Mesenchymal stem cell (in vitro differentiated cells and primary cell): ENCODE measurements around the gene RIT1.
A peak's percentile ranks its signal among the peaks of the same experiment; 100 is the strongest.

Experiments used
- DNase-seq: peaks from one replicate; pipeline ENCODE4 v3.0.0-alpha.2; 2013
- H2AFZ ChIP-seq: one replicate; pipeline ENCODE4 v1.6.1; 2013; ENCODE audit warnings: low read depth, mild to moderate bottlenecking, control low read depth, inconsistent platforms, low read length, moderate library complexity
- H2AK5ac ChIP-seq: 2 replicates; pipeline ENCODE4 v1.6.1; 2013; ENCODE audit warnings: low read length, moderate library complexity, mild to moderate bottlenecking, inconsistent platforms; ENCODE audit not compliant: severe bottlenecking
- H2BK120ac ChIP-seq: one replicate; pipeline ENCODE4 v1.6.1; 2013; ENCODE audit warnings: low read depth, mild to moderate bottlenecking, inconsistent platforms, low read length, moderate library complexity
- H2BK12ac ChIP-seq, 2 experiments: one replicate each; pipeline ENCODE4 v1.6.1; 2013; ENCODE audit warnings: inconsistent platforms in 2 of 2, low read length in 2 of 2, mild to moderate bottlenecking in 2 of 2, moderate library complexity in 2 of 2, control low read depth in 1 of 2
- H2BK15ac ChIP-seq: one replicate; pipeline ENCODE4 v1.6.1; 2013; ENCODE audit warnings: mild to moderate bottlenecking, low read depth, inconsistent platforms; ENCODE audit not compliant: poor library complexity, severe bottlenecking
- H2BK5ac ChIP-seq: 2 replicates; pipeline ENCODE4 v1.6.1; 2013; ENCODE audit warnings: low read depth, mild to moderate bottlenecking, low read length, control low read depth, inconsistent platforms; ENCODE audit not compliant: poor library complexity, severe bottlenecking
- H3K14ac ChIP-seq, 2 experiments: one replicate each; pipeline ENCODE4 v1.6.1; 2013; ENCODE audit warnings: inconsistent platforms in 2 of 2, low read length in 2 of 2, control low read depth in 1 of 2, mild to moderate bottlenecking in 1 of 2, moderate library complexity in 1 of 2
- H3K18ac ChIP-seq, 2 experiments: one replicate each; pipeline ENCODE4 v1.6.1; 2013; ENCODE audit warnings: inconsistent platforms in 2 of 2, low read length in 2 of 2, control low read depth in 1 of 2, low read depth in 1 of 2, mild to moderate bottlenecking in 1 of 2
- H3K23ac ChIP-seq, 2 experiments: one replicate each; pipeline ENCODE4 v1.6.1; 2013; ENCODE audit warnings: inconsistent platforms in 2 of 2, low read length in 2 of 2, mild to moderate bottlenecking in 2 of 2, moderate library complexity in 2 of 2, control low read depth in 1 of 2
- H3K27ac ChIP-seq: 2 replicates; pipeline ENCODE4 v1.5.1; 2013; ENCODE audit warnings: mild to moderate bottlenecking, moderate library complexity, low read length, control low read depth, inconsistent platforms; ENCODE audit not compliant: poor library complexity, severe bottlenecking
- H3K27me3 ChIP-seq, 2 experiments: 2 replicates each; pipeline versions ENCODE4 v1.6.1 to v1.7.0; 2013; ENCODE audit warnings: low read length in 2 of 2, mild to moderate bottlenecking in 2 of 2, moderate library complexity in 2 of 2, control low read depth in 1 of 2, inconsistent platforms in 1 of 2; ENCODE audit not compliant: control insufficient read depth in 1 of 2, insufficient read depth in 1 of 2
- H3K36me3 ChIP-seq, 2 experiments: 2 replicates each; pipeline versions ENCODE4 v1.6.1 to v1.7.0; 2013; ENCODE audit warnings: low read length in 2 of 2, control low read depth in 1 of 2, inconsistent platforms in 1 of 2, low read depth in 1 of 2, mild to moderate bottlenecking in 1 of 2; ENCODE audit not compliant: insufficient read depth in 2 of 2, control insufficient read depth in 1 of 2
- H3K4ac ChIP-seq, 2 experiments: one replicate each; pipeline ENCODE4 v1.6.1; 2013; ENCODE audit warnings: inconsistent platforms in 2 of 2, low read length in 2 of 2, mild to moderate bottlenecking in 2 of 2, moderate library complexity in 2 of 2, control low read depth in 1 of 2, low read depth in 1 of 2
- H3K4me1 ChIP-seq: 2 replicates; pipeline ENCODE4 v1.6.1; 2013; ENCODE audit warnings: low read depth, low read length, control low read depth; ENCODE audit not compliant: control insufficient read depth, insufficient read depth
- H3K4me2 ChIP-seq: 2 replicates; pipeline ENCODE4 v1.6.1; 2013; ENCODE audit warnings: low read length, mild to moderate bottlenecking, inconsistent platforms; ENCODE audit not compliant: poor library complexity, severe bottlenecking
- H3K4me3 ChIP-seq, 2 experiments: 2 replicates each; pipeline versions ENCODE4 v1.5.1 to v1.7.0; 2013; ENCODE audit warnings: low read length in 2 of 2, mild to moderate bottlenecking in 2 of 2, control low read depth in 1 of 2, low read depth in 1 of 2; ENCODE audit not compliant: insufficient read depth in 1 of 2
- H3K79me1 ChIP-seq: replicated peaks from 2 replicates; pipeline ENCODE4 v1.6.1; 2013; ENCODE audit warnings: mild to moderate bottlenecking, control low read depth, low read length, inconsistent platforms; ENCODE audit not compliant: poor library complexity, severe bottlenecking
- H3K9ac ChIP-seq: 2 replicates; pipeline ENCODE4 v1.7.0; 2013; ENCODE audit warnings: mild to moderate bottlenecking, low read length, moderate library complexity
- H3K9me3 ChIP-seq: 2 replicates; pipeline ENCODE4 v1.7.0; 2013; ENCODE audit warnings: mild to moderate bottlenecking, low read length; ENCODE audit not compliant: control insufficient read depth
- H4K8ac ChIP-seq: one replicate; pipeline ENCODE4 v1.6.1; 2013; ENCODE audit warnings: inconsistent platforms, mild to moderate bottlenecking, low read length, moderate library complexity
- H4K91ac ChIP-seq: one replicate; pipeline ENCODE4 v1.6.1; 2013; ENCODE audit warnings: mild to moderate bottlenecking, low read length, inconsistent platforms
- WGBS: methylation state at CpG from one replicate; pipeline ENCODE4 v1.1.7; 2013; ENCODE audit warnings: mixed read lengths; 5-methylcytosine and 5-hydroxymethylcytosine counted together

Gene RIT1

DNA sequence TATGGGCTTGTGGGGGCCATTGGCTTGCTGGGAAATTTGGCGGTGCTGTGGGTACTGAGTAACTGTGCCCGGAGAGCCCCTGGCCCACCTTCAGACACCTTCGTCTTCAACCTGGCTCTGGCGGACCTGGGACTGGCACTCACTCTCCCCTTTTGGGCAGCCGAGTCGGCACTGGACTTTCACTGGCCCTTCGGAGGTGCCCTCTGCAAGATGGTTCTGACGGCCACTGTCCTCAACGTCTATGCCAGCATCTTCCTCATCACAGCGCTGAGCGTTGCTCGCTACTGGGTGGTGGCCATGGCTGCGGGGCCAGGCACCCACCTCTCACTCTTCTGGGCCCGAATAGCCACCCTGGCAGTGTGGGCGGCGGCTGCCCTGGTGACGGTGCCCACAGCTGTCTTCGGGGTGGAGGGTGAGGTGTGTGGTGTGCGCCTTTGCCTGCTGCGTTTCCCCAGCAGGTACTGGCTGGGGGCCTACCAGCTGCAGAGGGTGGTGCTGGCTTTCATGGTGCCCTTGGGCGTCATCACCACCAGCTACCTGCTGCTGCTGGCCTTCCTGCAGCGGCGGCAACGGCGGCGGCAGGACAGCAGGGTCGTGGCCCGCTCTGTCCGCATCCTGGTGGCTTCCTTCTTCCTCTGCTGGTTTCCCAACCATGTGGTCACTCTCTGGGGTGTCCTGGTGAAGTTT, 30.8 kb upstream of the RIT1 start:
- H2BK120ac ChIP-seq, result no peak overlapping the region
- H4K91ac ChIP-seq, result peak overlapping the region; percentile 78
- peak overlapping the region in 1 of 2 experiments; percentile 52 for H2BK12ac ChIP-seq
- no peaks in the 10 kb centered on the region for H3K9me3 ChIP-seq
- no peak overlapping the region for H3K23ac ChIP-seq
- H3K9ac ChIP-seq, result no peak overlapping the region
- H3K4me1 ChIP-seq, result peaks cover 19% of the 10 kb centered on the region
- H3K79me1 ChIP-seq, result no peaks in the 10 kb centered on the region
- H3K18ac ChIP-seq, result peak overlapping the region; percentile 23 to 68
- no peaks in the 10 kb centered on the region for H3K27me3 ChIP-seq
- H3K36me3 ChIP-seq, result peaks cover 19 to 20% of the 10 kb centered on the region in 2 experiments
- WGBS, result 94% methylated on average over 29 of the region's 29 CpGs
- no peak overlapping the region for H3K14ac ChIP-seq
- peak overlapping the region; percentile 88 for H4K8ac ChIP-seq
- H3K4me3 ChIP-seq, result no peak overlapping the region
- H2BK5ac ChIP-seq, result no peak overlapping the region
- H2AFZ ChIP-seq, result no peak overlapping the region
- peak overlapping the region; percentile 54 for H2BK15ac ChIP-seq
- DNase-seq, result no peak
- no peak overlapping the region for H2AK5ac ChIP-seq
- peak overlapping the region in 1 of 2 experiments; percentile 7 for H3K4ac ChIP-seq
- no peak overlapping the region for H3K27ac ChIP-seq
- H3K4me2 ChIP-seq, result no peak overlapping the region

DNA sequence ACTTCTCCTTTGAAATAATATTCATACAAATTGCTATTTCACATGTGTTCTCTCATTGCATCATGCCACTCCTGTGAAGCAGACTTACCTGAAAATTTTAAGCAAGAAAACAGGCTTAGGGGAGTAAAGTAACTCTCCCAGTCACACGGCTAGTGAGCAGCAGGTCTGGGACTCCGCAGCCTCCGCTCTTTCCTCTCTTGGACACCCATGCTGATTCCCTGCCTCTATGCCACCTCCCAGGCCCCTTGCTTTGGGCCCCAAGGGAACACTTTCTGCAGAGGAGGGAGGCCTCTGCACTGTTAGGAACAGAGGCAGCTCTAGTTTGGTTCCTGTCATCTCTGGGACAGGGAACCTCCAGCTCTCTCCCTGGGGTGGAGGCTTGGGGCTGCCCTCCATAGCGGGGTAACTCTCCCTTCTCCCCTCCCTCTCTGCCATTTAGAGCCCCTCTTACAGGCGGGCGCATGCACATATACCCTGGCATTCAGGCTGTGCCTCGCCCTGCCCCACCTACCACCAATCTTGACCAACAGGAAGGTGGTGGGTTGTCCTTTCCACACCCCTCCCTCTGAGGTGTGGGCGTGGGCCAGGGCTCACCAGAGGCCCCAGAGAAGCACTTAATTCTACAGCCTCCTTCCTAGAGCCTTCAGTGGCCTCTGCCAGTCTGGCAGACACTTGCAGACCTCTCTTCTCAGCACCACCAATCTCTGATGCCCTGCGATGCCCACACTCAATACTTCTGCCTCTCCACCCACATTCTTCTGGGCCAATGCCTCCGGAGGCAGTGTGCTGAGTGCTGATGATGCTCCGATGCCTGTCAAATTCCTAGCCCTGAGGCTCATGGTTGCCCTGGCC, 30.1 kb upstream of the RIT1 start, which contains the start of gene RXFP4:
Gene RXFP4 (plus strand): TSS at position 646 of the 852 bp plus-strand sequence. CDS start 72 bp downstream, at position 718.
- Histone ChIP-seq H3K23ac (no peak within 1 kb of the TSS), H3K14ac (peak within 1 kb of the TSS in 1 of 2 experiments; percentile 9), H3K18ac (peak within 1 kb of the TSS; percentile 58 to 68), H2BK15ac (peak within 1 kb of the TSS; percentile 65), H4K8ac (peak within 1 kb of the TSS; percentile 88), H2BK5ac (no peak within 1 kb of the TSS), H3K79me1 (no peaks in the 10 kb centered on the region), H3K27ac (peak within 1 kb of the TSS; percentile 57), H2AFZ (peak within 1 kb of the TSS; percentile 46), H3K4me2 (no peak within 1 kb of the TSS), H4K91ac (peak within 1 kb of the TSS; percentile 82), H3K27me3 (no peaks in the 10 kb centered on the region), H3K4me1 (peaks cover 18% of the 10 kb centered on the region), H3K9ac (no peak within 1 kb of the TSS), H3K4me3 (no peak within 1 kb of the TSS), H3K4ac (peak within 1 kb of the TSS; percentile 7 to 65), H3K9me3 (no peaks in the 10 kb centered on the region), H2BK12ac (peak within 1 kb of the TSS; percentile 16 to 52), H3K36me3 (peaks cover 11 to 14% of the 10 kb centered on the region in 2 experiments), H2BK120ac (peak within 1 kb of the TSS; percentile 40), H2AK5ac (no peak within 1 kb of the TSS)
- 82% methylated on average over 11 of the region's 11 CpGs for WGBS
- DNase-seq, result no peak

DNA sequence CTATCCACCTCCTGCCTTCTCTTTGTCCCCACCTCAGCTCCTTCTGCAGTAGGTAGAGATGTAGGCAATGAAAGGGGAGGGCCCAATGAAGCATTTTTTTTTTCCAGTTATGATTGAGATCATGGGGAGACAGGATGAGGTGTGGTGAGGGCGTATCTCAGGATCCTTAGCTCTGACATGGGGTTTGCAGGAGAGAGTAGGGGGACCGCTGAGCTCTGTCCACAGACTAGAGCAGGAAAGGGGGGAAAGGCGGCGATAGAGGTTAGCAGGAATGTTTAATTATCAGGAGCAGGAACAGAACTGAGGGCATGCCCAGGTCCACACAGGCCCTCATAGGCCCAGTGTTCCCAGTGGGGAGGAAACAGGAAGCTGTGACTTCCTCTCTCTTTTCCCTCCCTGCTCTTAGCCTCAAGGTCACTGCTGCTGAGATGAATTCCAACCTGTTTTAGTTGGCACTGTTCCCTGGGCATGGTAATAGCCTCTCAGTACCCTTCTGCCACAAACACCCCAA, 29.4 kb upstream of the RIT1 start:
- Histone ChIP-seq H3K4me3 (no peak overlapping the region), H2AFZ (peak overlapping the region; percentile 46), H2BK12ac (no peak overlapping the region)

DNA sequence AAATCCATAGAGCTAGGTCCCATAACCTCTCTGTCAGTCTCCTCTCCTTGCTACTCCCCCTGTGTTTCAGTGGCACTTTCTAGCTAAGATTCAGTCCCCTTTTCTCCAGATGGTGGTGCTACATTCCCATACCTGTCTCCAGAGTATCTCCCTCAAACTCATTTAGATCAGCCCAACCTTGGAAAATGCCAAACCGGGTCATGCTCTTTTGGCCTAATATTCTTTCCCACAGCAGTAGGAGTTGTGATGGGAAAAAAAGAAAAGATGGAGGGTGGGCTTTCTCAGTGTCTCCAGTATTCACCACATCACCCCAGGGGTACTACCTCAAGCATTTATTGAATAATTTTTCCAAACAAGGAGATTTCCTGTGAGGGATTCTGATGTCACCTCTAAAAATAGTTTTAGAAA, 27.1 kb upstream of the RIT1 start:
- Histone ChIP-seq H3K4me3 (no peak overlapping the region), H3K9ac (peak overlapping the region; percentile 3), H2BK12ac (no peak overlapping the region), H2BK120ac (no peak overlapping the region), H3K9me3 (no peaks in the 10 kb centered on the region), H2AK5ac (no peak overlapping the region), H4K8ac (no peak overlapping the region), H4K91ac (no peak overlapping the region), H2AFZ (no peak overlapping the region), H3K23ac (no peak overlapping the region), H3K79me1 (peaks cover 3% of the 10 kb centered on the region), H3K4ac (no peak overlapping the region), H2BK5ac (no peak overlapping the region), H3K14ac (no peak overlapping the region), H3K36me3 (peaks cover 0 to 7% of the 10 kb centered on the region in 2 experiments), H3K4me2 (no peak overlapping the region), H3K18ac (no peak overlapping the region), H2BK15ac (no peak overlapping the region), H3K27ac (no peak overlapping the region), H3K27me3 (no peaks in the 10 kb centered on the region), H3K4me1 (peaks cover 20% of the 10 kb centered on the region)
- no CpG with 5 or more reads among the region's 1 CpG for WGBS
- DNase-seq, result peak; percentile 77

More for the DNA sequence above, 29.4 kb upstream of the RIT1 start:
- Histone ChIP-seq H4K91ac (no peak overlapping the region), H3K9me3 (no peaks in the 10 kb centered on the region), H4K8ac (peak overlapping the region; percentile 56), H3K79me1 (no peaks in the 10 kb centered on the region), H3K4me1 (peaks cover 15% of the 10 kb centered on the region), H3K9ac (no peak overlapping the region), H2BK120ac (peak overlapping the region; percentile 29), H3K4me2 (no peak overlapping the region), H3K27me3 (no peaks in the 10 kb centered on the region), H3K27ac (peak overlapping the region; percentile 57), H3K23ac (no peak overlapping the region), H3K4ac (peak overlapping the region in 1 of 2 experiments; percentile 65), H3K18ac (peak overlapping the region; percentile 23 to 61), H2BK5ac (no peak overlapping the region), H3K14ac (no peak overlapping the region), H2BK15ac (no peak overlapping the region), H2AK5ac (no peak overlapping the region), H3K36me3 (peaks cover 6 to 9% of the 10 kb centered on the region in 2 experiments)
- DNase-seq, result peak; percentile 43
- WGBS, result 80% methylated on average over 4 of the region's 4 CpGs
